HG03565 (cell line): ENCODE results near the gene SLC25A4.

ENCODE experiments used
- ATAC-seq: cut with Tn5 transposase; IDR thresholded peaks from one replicate; pipeline ENCODE4 v1.9.1; 2021; ENCODE audit warnings: mild to moderate bottlenecking, moderate library complexity; ENCODE audit not compliant: unreplicated experiment

The SLC25A4 gene

DNA sequence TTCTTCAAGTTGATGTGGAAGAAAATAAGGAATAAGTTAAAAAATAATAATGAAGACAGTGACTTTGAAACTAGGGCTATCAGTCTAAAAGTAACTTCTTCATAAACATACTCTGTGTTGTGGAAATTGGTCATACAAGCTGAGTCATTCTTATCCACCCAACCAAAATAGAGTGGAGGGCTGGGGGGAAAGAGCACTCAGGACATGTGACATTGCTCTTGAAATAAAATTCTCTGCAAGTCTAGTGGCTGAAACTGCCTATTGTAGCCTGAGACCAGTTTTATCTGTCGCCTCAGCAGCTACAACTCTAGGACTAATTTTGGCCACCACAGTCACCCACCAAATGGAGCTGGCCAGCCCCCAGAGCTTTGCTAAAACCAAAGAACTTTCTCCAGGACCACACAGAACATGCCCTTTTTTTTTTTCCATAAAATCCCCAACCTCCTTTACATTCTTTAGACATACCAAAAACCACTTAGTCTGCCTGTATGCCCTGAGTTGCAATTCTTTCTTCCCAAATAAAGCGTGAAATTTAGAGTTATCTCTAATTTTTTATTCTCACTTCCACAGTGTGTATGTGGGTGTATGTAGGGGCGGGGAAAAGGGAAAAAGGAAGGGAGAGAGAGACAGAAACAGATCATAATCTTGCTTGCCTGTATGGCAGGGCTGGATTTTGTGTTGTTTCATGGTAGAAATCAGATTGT is 23.0 kb upstream of the SLC25A4 start:
- ATAC-seq, result peak; percentile 35

DNA sequence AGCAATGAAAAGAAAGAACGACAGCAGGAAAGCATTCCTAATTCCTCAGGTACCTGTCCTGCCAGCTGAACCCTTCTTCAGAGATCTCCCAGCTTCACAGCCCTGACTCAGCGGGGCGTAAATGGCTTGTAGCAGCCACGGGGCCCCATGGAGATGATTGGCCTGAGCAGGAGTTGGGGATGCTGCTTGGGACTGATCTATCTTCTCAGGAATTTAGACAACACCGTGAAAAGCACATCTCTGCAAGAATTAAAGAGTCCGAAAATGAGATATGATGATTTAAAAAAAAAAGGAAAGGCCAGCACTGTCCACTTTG is 22.5 kb upstream of the SLC25A4 start:
- no peak for ATAC-seq

DNA sequence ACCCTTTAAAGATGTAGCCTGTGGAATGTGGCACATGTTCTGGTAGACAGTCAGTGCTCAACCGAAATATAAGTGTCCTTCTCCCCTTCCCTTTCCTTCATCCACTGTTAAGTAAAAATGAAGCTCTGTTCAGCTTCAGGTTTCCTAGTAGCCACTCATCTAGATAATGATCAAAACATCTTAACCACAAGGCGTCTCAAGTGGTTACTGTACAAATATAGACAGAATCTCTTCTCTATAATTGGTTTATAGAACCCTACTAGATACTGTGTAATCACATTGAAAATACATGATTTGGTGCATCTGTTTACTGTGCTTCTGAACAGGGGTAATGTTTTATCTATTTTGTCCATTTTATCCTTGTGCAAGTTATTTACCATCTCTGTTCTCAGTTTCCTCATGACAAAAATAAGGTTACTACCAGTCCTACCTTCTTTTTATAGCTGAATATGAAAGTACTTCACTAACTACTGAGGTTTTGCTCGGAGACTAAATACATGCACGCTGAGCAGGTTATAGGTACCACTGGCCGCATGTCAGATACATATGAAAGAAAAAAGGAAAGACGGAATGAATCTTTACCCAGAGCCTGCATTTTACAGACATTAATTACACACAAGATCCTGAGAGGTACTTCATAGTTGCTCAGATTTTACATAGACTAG is 20.3 kb upstream of the SLC25A4 start:
- ATAC-seq, result peak; percentile 71

DNA sequence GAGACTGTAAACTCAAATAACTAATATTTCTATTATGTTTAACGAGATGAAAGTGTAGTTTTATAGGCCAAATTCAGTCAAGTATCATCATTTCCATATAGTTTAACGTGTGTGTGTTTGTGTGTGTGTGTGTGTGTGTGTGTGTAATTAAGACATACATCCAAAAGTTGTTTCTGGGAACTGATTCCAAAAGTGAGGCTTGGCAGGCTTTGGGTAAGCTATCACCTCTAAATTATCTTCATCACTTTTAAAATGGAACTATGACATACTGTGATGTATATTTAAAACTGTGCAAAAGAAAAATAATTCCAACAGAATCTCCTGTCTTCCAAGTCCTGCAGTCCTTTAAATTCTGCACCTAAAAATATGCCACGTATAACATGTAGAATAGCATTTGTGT is 19.1 kb upstream of the SLC25A4 start:
- ATAC-seq, result no peak

DNA sequence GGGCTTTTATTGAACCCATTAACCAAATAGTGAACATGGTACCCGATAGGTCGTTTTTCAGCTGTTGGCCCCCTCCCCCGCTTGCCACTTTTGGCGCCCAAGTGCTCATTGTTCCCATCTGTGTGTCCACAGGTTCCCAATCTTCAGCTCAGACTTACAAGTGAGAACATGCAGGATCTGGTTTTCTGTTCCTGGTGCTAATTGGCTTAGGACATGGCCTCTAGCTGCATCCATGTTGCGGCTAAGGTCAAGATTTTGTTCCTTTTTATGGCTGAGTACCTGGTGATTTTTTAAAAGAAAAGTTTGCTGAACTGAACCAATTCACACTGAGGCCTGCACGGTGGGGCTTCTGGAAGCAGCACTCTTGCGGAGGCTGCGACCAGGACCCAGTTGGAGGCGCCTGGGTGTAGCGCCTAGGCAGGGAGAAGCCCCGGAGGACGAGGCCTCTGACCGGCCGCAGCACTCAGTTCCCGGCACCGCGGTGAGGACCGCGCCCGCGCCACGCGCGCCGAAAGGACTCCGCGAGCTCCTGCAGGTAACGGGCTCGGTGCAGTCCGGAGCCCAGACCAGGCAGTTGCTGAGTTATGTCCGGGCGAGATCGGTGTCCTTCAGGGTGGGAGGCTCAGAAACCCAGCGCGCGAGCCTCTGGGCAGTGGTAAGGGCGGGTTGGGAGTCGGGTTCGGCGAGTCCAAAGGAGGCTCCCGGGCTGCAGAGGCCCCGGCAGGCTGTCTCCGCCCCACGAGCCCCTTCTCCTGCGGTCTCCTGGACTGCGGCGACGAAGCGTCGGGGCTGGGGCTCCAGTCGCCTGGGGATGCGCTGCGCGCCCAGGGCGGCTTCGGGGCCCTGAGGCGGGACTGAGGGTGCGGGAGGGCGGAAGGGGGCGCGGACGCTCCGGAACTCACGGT is 15.8 kb upstream of the SLC25A4 start:
- no peak for ATAC-seq

- ATAC-seq, result no peak
These were observed 14.6 kb upstream of the SLC25A4 start for GRCh38 chr4:185128272-185129119.

DNA sequence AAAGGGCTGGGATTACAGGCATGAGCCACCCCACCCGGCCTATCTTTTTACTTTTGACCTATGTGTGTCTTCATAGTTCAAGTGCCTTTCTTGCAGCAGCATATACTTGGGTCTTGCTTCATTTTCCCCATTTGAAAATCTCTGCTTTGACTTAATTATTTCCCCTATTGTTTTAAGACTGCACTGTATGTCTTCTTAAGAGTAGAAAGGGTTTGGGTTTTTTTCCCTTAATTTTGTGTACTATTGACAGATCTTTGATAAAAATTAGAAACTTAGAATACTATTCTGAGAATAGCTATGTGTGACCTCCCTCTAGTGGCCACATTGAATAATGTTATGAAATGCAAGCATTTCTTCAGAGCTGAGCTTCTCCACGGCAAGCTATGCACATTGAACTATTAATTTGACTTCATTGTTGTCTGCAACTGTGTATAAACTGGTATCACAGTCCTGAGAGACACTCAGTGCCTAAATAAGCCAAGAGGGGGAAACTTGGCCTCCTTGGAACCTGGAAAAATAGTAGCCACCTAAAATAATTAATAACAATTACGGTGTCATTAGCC is 8.7 kb upstream of the SLC25A4 start:
- ATAC-seq, result peak; percentile 72

DNA sequence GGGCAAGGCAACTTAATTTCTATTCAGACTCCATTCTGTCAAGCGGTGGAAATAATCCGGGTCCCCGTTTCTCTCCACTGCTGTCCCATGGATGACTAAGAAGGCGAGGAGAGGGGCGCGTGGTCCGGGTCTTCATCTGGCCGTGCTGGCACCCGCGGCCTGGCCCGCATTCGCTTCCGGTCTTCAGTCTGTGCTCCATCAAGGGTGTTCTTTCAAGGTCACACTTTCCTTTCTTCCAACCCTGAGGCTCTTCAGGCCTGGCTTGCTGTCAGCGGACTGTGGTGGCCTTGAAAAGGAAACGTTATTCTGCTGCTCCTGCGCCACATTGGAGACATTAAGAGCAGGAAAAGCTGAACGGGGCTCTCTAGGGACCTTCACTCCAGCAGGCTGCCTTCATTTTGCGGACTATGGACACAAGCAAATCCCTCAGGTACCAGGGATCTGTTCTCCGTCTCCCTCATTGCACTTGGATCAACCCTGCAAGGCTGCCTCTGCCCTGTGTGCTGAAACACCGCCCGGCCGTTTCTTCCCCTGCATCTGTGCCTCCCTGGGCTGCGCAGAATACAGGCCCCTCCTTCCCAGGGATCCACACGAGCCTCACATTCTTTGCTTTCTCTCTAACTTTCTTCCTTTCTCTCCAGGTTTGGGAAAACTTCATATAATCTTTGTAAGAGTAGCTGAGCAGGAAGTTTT is 5.7 kb upstream of the SLC25A4 start:
- ATAC-seq, result no peak

- ATAC-seq, result no peak
These were observed 4.9 kb upstream of the SLC25A4 start for GRCh38 chr4:185138161-185138560.

DNA sequence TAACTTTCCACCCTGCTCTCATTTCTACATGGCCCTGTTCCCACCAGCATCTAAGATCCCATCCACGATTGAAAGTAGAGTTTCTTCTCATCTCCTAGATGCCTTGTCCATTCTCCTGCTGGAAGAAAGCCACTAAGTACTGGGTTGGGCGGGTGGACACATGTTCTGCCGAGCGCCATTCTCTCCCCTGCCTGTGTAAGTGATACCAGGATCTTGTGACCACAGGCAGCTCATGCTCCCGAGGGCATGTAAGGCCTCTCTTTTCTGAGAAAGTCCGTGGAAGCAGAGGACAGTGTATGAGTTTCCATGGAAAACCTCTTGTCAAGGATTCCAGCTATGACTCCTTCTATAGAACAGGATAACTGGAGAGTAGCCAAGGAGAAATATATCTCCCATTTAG is 3.3 kb upstream of the SLC25A4 start:
- no peak for ATAC-seq

DNA sequence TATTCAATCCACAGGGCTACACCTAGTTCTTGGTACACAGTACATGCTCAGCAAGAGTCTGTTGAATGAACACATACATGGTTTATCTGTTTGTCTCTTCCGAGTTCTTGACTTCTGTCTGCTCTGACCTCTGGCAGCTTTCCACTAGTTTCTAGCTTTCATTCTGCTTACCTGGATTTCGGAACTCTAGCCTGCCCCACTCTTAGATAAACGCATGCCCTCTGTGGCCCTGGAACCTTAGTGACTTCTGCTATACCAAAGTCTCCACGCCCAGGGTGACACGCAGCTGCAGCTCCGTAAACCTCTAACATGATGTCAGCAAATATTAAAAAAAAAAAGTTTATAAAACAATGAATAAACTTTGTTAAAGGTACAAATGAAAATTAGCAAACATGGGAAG is 1.3 kb upstream of the SLC25A4 start:
- ATAC-seq, result no peak

DNA sequence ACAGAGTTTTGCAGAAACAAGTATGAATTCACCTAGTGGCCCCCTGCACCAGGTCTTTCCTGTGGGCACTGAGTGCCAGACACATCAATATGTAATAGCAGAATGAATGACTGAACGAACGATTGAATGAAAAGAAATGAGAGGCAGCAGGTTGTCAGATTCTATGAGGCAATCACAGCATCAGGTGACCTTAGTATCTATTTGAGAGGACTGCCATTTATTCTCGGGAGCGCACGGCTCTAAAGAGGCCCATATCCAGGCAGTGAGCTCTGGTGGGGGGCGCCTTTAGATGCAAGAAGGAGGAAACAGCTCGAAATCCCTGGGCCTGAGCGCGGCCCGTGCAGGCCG is 528 bp upstream of the SLC25A4 start:
- peak; percentile 7 for ATAC-seq

- ATAC-seq, result peak; percentile 8
These were observed 519 bp downstream of the SLC25A4 start for GRCh38 chr4:185143601-185143969.

DNA sequence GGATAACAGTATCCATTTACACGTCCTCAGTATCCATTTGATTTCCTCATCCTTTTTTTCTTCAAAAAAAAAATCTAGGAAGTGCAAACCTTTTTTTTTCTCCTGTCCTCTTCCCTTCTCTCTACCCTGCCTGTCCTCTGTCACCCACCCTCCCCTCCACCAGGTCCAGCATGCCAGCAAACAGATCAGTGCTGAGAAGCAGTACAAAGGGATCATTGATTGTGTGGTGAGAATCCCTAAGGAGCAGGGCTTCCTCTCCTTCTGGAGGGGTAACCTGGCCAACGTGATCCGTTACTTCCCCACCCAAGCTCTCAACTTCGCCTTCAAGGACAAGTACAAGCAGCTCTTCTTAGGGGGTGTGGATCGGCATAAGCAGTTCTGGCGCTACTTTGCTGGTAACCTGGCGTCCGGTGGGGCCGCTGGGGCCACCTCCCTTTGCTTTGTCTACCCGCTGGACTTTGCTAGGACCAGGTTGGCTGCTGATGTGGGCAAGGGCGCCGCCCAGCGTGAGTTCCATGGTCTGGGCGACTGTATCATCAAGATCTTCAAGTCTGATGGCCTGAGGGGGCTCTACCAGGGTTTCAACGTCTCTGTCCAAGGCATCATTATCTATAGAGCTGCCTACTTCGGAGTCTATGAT is 1.7 kb downstream of the SLC25A4 start:
- no peak for ATAC-seq

- ATAC-seq, result no peak
These were observed 2.5 kb downstream of the SLC25A4 start for GRCh38 chr4:185145572-185145971.

GRCh38 chr4:185149392-185149791 is 6.3 kb downstream of the SLC25A4 start:
- no peak for ATAC-seq

- no peak for ATAC-seq
These were observed 8.2 kb downstream of the SLC25A4 start for GRCh38 chr4:185151296-185151695.

DNA sequence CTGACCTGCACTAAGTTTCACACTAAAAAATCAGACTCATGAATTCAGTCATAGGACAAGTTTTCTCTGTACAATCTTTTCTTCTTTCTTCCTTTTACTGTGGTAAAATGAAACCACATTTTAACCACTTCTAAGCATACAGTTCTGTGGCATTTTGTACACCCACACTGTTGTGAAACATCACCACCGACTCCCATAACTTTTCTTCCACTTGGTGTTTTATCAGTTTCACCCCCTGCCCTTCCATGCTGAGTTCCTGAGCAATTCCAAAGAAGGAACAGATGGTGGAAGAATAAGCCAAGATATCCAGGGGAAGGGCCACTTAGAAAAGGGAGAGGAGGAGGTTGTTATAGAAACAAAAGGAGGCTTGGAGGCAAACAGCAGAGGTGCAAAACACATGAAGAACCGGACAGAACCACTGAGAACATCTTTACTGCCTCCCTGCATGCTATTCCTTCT is 22.6 kb downstream of the SLC25A4 start:
- peak; percentile 93 for ATAC-seq

DNA sequence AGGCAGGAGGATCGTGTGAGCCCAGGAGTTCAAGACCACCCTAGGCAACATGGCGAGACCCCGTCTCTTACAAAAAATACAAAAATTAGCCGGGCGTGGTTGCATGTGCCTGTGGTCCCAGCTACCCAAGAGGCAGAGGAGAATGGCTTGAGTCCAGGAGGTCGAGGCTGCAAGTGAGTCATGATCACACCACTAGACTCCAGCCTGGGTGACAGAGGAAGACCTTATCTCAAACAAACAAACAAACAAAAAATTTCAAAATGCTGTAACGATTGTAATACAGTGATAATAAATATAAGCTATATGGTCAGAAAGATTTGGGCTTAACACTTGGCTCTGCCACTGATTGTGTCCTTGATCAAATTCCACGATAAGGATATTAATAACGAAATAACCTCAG is 24.2 kb downstream of the SLC25A4 start:
- ATAC-seq, result no peak
